GM13976 (cell line): ENCODE measurements around the gene TMEM250.

Experiments
- DNase-seq: peaks from one replicate; pipeline ENCODE4 v3.0.0; 2012; ENCODE audit warnings: low spot score
- in situ Hi-C: fragments of 300-500 bp; cut with MboI; formaldehyde crosslinking; loops from one replicate; pipeline ENCODE4 v1.12.0; 2022; ENCODE audit warnings: low sequenced_read_pairs, mixed read lengths, inconsistent platforms; ENCODE audit not compliant: unreplicated experiment
- TF ChIP-seq, protein P1 (sequence below): IDR thresholded peaks from 2 replicates; pipeline ENCODE4 v1.5.1; 2012; ENCODE audit warnings: borderline replicate concordance, mild to moderate bottlenecking; ENCODE audit not compliant: insufficient read depth; ENCODE audit errors: extremely low read depth, missing control alignments, control extremely low read depth

The TMEM250 gene

DNA sequence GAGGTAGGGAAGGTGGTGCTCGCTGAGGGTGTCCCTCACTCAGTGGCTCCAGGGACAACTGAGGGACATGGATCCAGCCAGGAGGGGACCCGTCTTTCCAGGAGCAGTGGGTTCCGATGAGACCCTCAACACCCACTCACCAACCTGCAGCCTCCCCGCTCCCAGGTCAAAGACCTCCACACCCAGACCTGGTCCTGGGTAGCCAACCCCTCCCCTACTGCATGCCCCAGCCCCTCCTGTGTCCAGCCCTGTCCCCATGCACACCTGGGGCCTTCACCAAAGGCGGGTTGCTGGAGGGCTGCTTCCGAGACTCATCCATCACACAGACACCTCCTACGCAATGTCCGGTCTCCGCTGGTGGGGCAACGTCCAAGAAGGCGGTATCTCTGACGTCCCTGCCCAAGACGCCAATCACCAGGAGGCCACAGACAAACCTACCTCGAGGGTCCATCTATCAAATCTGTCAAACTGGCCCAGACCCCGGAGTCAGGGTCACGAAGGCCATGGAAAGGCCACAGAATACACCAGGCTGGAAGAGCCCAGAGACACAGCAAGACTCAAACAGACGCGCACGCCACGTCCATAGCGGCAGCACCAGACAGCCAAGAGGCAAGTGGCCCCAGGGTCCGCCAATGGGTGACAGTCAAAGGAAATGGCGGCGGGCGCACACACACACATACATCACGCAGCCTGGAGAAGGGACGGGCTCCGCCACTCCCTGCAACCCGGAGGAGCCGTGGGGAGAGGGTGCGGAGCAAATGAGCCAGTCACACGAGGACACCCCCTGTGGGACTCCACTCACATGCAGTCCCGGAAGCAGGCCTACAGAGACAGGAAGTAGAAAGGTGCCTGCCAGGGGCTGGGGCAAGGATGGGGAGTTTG lies 34.4 kb downstream of the TMEM250 start:
- in situ Hi-C loops, result no loop called here
- no peak for DNase-seq
- TF ChIP-seq, protein P1, sequence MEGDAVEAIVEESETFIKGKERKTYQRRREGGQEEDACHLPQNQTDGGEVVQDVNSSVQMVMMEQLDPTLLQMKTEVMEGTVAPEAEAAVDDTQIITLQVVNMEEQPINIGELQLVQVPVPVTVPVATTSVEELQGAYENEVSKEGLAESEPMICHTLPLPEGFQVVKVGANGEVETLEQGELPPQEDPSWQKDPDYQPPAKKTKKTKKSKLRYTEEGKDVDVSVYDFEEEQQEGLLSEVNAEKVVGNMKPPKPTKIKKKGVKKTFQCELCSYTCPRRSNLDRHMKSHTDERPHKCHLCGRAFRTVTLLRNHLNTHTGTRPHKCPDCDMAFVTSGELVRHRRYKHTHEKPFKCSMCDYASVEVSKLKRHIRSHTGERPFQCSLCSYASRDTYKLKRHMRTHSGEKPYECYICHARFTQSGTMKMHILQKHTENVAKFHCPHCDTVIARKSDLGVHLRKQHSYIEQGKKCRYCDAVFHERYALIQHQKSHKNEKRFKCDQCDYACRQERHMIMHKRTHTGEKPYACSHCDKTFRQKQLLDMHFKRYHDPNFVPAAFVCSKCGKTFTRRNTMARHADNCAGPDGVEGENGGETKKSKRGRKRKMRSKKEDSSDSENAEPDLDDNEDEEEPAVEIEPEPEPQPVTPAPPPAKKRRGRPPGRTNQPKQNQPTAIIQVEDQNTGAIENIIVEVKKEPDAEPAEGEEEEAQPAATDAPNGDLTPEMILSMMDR, result no peak

DNA sequence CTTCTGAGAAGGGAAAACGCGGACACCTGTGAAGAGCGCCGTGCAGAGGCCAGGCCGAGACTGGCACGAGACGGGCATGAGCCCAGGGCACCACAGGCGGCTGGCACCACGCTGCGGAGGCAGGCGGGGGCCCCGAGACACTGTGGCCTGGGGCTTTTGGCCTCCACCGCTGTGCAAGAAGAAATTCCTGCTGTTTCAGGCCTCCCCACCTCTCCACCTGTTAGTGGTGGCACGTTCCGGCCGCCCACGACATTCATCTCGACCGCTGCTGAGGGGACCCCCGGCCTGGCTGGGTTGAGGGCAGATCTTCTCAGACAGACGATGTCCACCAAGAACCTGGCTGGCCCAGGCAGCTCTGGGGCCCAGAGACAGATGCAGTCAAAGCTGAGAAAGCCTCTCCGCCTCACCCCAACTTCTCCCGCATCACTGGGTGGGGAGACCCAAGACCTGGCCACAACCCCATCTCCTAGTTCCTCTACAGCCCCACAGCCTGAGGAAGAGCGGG lies 35.1 kb downstream of the TMEM250 start:
- in situ Hi-C loops, result no loop called here
- TF ChIP-seq, protein P1, result no peak

DNA sequence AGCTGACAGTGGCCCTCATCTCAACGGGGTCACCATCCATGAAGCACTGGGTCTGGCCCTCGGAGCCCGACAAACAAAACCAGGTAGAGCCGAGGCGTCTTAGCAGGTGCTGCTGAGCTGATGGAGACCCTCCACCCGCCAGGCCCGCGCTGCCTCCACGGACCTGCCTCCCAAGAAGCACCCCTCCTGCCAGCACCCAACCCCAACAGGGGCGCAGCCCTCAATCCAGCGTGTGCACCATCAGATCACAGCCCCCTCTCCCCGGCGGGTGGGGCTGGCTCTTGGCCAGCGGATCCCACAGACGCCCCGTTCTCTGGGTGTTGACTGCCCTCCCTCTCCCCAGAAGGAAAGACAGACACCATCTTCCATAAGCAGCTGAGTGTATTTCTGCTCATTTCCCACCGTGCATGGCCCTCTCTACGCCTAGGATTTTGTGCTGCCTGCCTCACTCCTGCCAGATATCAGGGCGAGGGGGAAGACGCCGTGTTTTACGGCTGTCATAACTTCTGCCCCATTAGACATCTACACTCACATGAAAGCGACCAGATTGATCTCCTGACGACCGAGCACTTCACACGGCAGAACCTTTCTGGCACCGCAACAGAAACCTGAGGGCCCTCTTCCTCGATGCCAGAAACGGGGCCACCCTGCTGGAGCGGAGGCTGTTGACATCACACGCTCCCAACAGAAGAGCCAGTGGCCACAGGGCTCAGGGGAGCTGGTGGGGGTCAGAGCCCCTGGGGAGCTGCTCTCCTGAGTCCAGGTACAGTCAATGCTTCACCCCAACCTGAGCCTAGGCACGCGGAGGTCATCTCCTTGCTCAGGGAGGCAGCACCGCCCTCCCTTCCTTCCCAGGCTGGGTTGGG lies 35.9 kb downstream of the TMEM250 start:
- TF ChIP-seq, protein P1, result no peak
- in situ Hi-C loops, result no loop called here
- no peak for DNase-seq

More for the DNA sequence above, 35.1 kb downstream of the TMEM250 start:
- no peak for DNase-seq

DNA sequence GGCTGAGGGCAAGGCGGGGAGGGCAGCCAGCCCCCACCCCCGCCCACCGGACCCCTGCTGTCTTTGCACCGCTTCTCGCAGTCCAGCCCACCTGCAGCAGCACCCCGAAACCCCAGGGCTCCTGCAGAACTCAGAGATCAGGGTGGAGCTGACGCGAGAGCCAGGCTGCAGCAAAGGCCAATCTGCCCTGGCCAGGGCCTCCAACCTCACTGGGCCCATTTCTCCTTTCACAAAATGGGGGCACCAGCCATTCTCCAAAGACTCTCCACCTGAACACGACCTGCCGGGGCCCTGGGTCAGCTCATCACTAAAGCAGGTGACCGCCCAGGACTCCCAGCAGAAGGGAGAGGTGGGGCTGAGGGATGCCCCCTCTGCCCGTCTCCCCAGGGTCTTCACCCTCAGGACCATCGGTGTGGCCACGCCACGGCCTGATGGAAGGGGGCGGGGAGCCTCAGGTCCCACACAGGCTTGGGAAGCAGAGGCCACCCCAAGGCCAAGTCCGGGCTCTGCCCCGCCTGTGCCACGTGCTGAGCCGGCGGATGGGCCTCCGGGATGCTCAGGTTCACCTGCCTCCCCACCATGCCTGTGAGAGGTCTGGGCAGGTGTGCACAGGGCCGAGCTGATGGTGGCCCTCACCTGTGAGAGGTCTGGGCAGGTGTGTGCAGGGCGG lies 36.7 kb downstream of the TMEM250 start:
- TF ChIP-seq, protein P1, result no peak
- in situ Hi-C loops, result no loop called here
- no peak for DNase-seq

DNA sequence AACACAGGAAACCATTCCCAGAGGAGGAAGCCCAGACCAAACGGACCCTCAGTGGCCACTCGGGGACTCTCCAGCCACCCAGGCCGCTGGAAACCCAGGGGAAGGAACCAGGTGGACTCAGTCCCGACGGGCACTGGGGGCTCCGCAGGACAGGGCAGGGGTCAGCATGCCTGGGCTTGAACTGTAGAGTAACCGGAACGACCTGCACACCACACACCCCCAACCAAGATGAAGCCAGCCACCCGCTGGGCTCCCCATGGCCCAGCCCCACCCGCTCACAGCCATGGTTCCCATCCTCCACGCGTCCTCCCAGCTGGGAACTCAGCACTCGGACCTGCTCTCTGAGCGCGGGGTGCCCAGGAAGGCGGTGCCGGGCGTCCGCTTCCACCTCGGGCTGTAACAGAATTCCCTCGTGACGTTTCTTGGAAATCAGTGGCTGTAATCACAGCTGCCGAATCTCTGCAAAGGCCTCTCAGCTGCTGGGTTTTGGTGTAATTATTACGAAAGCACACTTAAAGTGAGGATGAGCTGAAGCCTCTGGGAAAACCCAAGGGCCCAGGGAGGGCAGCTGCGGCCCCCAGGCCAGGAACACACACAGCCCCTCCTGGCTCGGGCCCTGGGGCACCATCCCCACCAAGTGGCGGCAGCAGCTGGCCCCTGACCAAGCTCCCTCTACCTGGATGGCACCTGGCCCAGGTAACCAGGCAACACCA lies 37.4 kb downstream of the TMEM250 start:
- in situ Hi-C loops, result no loop called here

More for the DNA sequence above, 37.4 kb downstream of the TMEM250 start:
- TF ChIP-seq, protein P1, result no peak
- no peak for DNase-seq
